Left lung (tissue), 10 donors: Measurements from ENCODE around the gene SETD7. TPM values are rescaled to one million over a fixed set of nuclear protein-coding genes. Genes with fewer than 3 reads are reported as not detected.
"Not testable (repeated sequence)": the region's sequence is repeated elsewhere in the genome, so short reads cannot be mapped to it uniquely, and the experiment has no call there.

Experiments
- ATAC-seq: fragments of 200-7000 bp; cut with Tn5 transposase; one replicate; pipeline ENCODE4 v1.9.1; 2020; ENCODE audit warnings: moderate library complexity
- DNase-seq, 4 donors: peaks; one replicate each; pipeline ENCODE4 v3.0.0-alpha.2; 2013 to 2020
- H3K27ac ChIP-seq, 2 donors: fragments of 200-600 bp; sonication (generic) in 1 of 2; one replicate each; pipeline versions ENCODE4 v1.5.0 to v1.8.0; 2020 to 2021
- H3K27me3 ChIP-seq, 2 donors: fragments of 200-600 bp; sonication (generic) in 1 of 2; one replicate each; pipeline versions ENCODE4 v1.5.0 to v1.8.0; 2020 to 2021
- H3K36me3 ChIP-seq, 2 donors: fragments of 200-600 bp; sonication (generic) in 1 of 2; one replicate each; pipeline versions ENCODE4 v1.5.0 to v1.8.0; 2020 to 2021
- H3K4me1 ChIP-seq, 2 donors: fragments of 200-600 bp; one replicate each; pipeline ENCODE4 v1.8.0; 2021
- H3K4me3 ChIP-seq, 2 donors: fragments of 200-600 bp; sonication (generic) in 1 of 2; one replicate each; pipeline versions ENCODE4 v1.5.0 to v1.8.0; 2020 to 2021; ENCODE audit warnings: mild to moderate bottlenecking in 1 of 2
- H3K9me3 ChIP-seq, 2 donors: fragments of 200-600 bp; sonication (generic) in 1 of 2; one replicate each; pipeline versions ENCODE4 v1.5.0 to v1.8.0; 2020 to 2021
- intact Hi-C, 2 donors: fragments of 100-400 bp; cut with DNase I; formaldehyde crosslinking; loops; one replicate each; pipeline versions ENCODE4 v1.11.2 to v1.14.2; 2022
- polyA plus RNA-seq, 6 donors: library from polyadenylated mRNA; unstranded; fragments of 120-200 nt; gene quantifications; one replicate each; pipeline ENCODE4 v1.2.1, GENCODE V29; 2013; ENCODE audit not compliant: insufficient read length in 6 of 6
- total RNA-seq, 2 donors: library from RNA; stranded (reverse); fragmentation: NEBNext Ultra II Directional; extraction: Animal tissue kit (Norgen Biotek cat#: 25700); gene quantifications; one replicate each; pipeline ENCODE4 v1.2.1, GENCODE V29; 2021
- TF ChIP-seq, protein P1 (sequence below), 2 donors: fragments of 200-600 bp; sonication (generic) in 1 of 2; IDR thresholded peaks; one replicate each; pipeline versions ENCODE4 v1.5.0 to v1.8.0; 2021; ENCODE audit warnings: antibody characterized with exemption in 2 of 2
- donor health status: DM: no; HTN: yes; CAD: no.
- donor health status: DM: no; HTN: no; CAD: no.

The SETD7 gene
- total and polyA plus RNA-seq, 8 donors: 17.2 to 51.7 (median 19.5) TPM

GRCh38 chr4:139469216-139469615 is 86.8 kb downstream of the SETD7 start:
- ATAC-seq: no peak
- H3K36me3 ChIP-seq: peaks cover 0 to 19% of the 10 kb centered on the region in 2 donors
- H3K4me3 ChIP-seq: no peak overlapping the region
- H3K9me3 ChIP-seq: peaks cover 0 to 10% of the 10 kb centered on the region in 2 donors
- TF ChIP-seq, protein P1, sequence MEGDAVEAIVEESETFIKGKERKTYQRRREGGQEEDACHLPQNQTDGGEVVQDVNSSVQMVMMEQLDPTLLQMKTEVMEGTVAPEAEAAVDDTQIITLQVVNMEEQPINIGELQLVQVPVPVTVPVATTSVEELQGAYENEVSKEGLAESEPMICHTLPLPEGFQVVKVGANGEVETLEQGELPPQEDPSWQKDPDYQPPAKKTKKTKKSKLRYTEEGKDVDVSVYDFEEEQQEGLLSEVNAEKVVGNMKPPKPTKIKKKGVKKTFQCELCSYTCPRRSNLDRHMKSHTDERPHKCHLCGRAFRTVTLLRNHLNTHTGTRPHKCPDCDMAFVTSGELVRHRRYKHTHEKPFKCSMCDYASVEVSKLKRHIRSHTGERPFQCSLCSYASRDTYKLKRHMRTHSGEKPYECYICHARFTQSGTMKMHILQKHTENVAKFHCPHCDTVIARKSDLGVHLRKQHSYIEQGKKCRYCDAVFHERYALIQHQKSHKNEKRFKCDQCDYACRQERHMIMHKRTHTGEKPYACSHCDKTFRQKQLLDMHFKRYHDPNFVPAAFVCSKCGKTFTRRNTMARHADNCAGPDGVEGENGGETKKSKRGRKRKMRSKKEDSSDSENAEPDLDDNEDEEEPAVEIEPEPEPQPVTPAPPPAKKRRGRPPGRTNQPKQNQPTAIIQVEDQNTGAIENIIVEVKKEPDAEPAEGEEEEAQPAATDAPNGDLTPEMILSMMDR (IDR thresholded peaks at IDR 0.05): no peak
- intact Hi-C loops: no loop called here
- no peak for DNase-seq
- H3K4me1 ChIP-seq: no peaks in the 10 kb centered on the region
- H3K27ac ChIP-seq: no peak overlapping the region
- H3K27me3 ChIP-seq: no peaks in the 10 kb centered on the region

GRCh38 chr4:139468756-139469155 is 87.3 kb downstream of the SETD7 start:
- H3K4me3 ChIP-seq, intact Hi-C loops, H3K9me3 ChIP-seq, H3K27me3 ChIP-seq, H3K4me1 ChIP-seq, H3K27ac ChIP-seq, ATAC-seq, DNase-seq: not testable (repeated sequence)
- H3K36me3 ChIP-seq: peaks cover 0 to 14% of the 10 kb centered on the region in 2 donors

DNA sequence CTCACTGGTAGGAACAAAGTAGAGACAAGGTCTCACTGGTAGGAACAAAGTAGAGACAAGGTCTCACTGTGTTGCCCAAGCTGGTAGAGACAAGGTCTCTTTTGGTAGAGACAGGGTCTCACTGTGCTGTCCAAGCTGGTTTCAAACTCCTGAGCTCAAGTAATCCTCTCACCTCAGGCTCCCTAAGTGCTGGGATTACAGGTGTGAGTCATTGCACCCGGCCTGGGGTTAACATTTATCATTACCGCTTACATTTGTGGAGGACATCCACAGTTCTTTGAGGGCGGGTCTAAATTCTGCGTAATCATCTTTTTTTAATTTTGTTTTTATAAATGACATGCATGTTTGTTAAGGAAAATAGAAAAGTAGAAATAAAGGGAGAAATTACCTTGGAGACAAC is 90.1 kb downstream of the SETD7 start:
- Histone ChIP-seq H3K36me3 (no peaks in the 10 kb centered on the region), H3K27ac (no peak overlapping the region), H3K27me3 (no peaks in the 10 kb centered on the region), H3K4me3 (no peak overlapping the region), H3K4me1 (peaks cover 0 to 6% of the 10 kb centered on the region in 2 donors), H3K9me3 (peaks cover 0 to 5% of the 10 kb centered on the region in 2 donors)
- ATAC-seq (no peak), DNase-seq (no peak)
- TF ChIP-seq, protein P1 (IDR thresholded peaks at IDR 0.05): no peak
- intact Hi-C loops: no loop called here

GRCh38 chr4:139464512-139464911 is 91.5 kb downstream of the SETD7 start:
- H3K9me3 ChIP-seq, H3K27me3 ChIP-seq, H3K36me3 ChIP-seq, DNase-seq, H3K4me3 ChIP-seq, intact Hi-C loops, ATAC-seq, H3K27ac ChIP-seq: not testable (repeated sequence)
- peaks cover 0 to 18% of the 10 kb centered on the region in 2 donors for H3K4me1 ChIP-seq

DNA sequence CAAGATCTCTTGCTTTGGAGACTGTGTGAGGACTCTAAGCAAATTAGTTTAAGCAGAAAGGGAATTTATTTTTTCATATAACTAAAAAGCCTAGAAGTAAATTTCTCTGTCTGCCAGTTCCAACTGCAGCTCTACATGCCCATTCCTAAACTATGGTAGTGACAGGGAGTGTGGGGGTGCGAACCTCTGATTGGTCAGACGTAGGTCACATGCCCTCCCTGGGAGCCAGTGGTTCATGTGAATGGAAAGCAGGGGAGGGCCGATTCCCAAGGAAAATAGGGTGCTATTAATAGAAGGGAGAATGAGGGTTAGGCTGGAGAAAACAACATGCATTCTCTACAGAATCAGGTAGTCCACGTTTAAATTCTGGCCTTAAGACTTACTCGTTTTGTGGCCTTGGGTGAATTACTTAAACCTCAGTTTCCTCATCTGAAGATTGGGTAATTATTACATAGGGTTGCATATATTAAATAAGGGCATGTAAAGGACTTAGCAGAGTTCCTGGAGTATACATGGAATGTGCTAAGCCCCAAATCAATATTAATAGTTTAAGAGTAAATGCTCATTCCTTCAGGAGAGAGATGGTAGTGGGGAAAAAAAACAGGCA is 94.9 kb downstream of the SETD7 start:
- TF ChIP-seq, protein P1 (IDR thresholded peaks at IDR 0.05): no peak
- ATAC-seq: no peak
- no peaks in the 10 kb centered on the region for H3K36me3 ChIP-seq
- DNase-seq: no peak
- H3K27me3 ChIP-seq: no peaks in the 10 kb centered on the region
- intact Hi-C loops: no loop called here
- no peak overlapping the region for H3K27ac ChIP-seq
- H3K9me3 ChIP-seq: no peaks in the 10 kb centered on the region
- H3K4me1 ChIP-seq: peaks cover 8 to 40% of the 10 kb centered on the region in 2 donors
- no peak overlapping the region for H3K4me3 ChIP-seq

- ATAC-seq: no peak
- Histone ChIP-seq H3K4me1 (peaks cover 13 to 46% of the 10 kb centered on the region in 2 donors), H3K27ac (no peak overlapping the region), H3K36me3 (no peaks in the 10 kb centered on the region), H3K9me3 (no peaks in the 10 kb centered on the region), H3K4me3 (no peak overlapping the region), H3K27me3 (no peaks in the 10 kb centered on the region)
- intact Hi-C loops: no loop called here
- TF ChIP-seq, protein P1 (IDR thresholded peaks at IDR 0.05): no peak
- DNase-seq: no peak
Measured at GRCh38 chr4:139460565-139460964, 95.5 kb downstream of the SETD7 start.
